NB4 (cell line): ENCODE measurements around the gene CTNNAL1.

Source experiments
- CTCF ChIP-seq: IDR thresholded peaks from one replicate; pipeline ENCODE4 v1.5.1; 2012; ENCODE audit warnings: low read depth, low read length
- POLR2A ChIP-seq: IDR thresholded peaks from 2 replicates; pipeline ENCODE4 v1.6.1; 2011; ENCODE audit warnings: mild to moderate bottlenecking; ENCODE audit not compliant: insufficient read length; ENCODE audit errors: extremely low read depth

DNA sequence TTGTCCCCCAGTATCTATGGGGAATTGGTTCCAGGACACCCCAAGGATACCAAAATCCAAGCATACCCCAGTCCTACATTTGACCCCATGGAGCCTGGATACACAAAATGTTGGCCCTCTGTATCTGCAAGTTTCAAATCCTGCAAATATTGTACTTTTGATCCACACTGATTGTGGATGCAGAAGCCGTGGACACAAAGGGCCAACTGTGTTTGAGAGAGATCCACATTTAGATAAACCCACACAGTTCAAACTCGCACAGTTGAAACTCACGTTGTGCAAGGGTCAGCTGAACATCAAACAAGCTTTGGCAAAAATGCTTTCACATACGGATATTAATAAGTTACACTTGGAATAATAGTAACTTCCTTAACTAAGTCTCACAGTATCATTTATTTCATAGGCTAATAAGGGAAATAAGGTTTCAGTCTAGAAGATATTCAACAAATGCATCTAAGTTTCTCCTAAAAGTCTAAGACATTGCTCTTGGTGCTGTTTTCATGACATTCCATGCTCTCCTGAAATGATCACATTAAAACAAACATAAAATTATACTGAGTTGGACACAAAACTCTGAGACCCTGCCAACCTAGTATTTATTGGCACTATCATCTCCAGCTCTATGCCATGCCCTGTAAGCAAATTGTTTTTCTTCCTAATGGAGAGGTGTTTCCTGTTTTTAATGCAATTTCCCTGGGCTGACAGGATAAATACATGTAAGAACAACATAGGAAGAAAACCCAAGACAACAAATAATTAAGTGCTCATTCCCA, 118.9 kb downstream of the CTNNAL1 start:
- TF ChIP-seq CTCF (no peak), POLR2A (no peak)
